SK-N-MC (cell line): ENCODE measurements around the gene RAB11FIP3.

Source experiments
- EZH2 ChIP-seq: fragments of 200-600 bp; sonication (generic); IDR thresholded peaks from one replicate; pipeline ENCODE4 v1.6.1; 2017; ENCODE audit warnings: antibody characterized with exemption
- FOXP2 ChIP-seq: optimal IDR thresholded peaks from 2 replicates; pipeline ENCODE3; 2011; ENCODE audit warnings: mild to moderate bottlenecking, moderate library complexity; ENCODE audit not compliant: insufficient read depth; ENCODE audit errors: extremely low read length, control extremely low read depth
- POLR2AphosphoS5 ChIP-seq: IDR thresholded peaks from 2 replicates; pipeline ENCODE4 v1.6.1; 2012; ENCODE audit warnings: mild to moderate bottlenecking, low read depth, low read length, borderline replicate concordance

DNA sequence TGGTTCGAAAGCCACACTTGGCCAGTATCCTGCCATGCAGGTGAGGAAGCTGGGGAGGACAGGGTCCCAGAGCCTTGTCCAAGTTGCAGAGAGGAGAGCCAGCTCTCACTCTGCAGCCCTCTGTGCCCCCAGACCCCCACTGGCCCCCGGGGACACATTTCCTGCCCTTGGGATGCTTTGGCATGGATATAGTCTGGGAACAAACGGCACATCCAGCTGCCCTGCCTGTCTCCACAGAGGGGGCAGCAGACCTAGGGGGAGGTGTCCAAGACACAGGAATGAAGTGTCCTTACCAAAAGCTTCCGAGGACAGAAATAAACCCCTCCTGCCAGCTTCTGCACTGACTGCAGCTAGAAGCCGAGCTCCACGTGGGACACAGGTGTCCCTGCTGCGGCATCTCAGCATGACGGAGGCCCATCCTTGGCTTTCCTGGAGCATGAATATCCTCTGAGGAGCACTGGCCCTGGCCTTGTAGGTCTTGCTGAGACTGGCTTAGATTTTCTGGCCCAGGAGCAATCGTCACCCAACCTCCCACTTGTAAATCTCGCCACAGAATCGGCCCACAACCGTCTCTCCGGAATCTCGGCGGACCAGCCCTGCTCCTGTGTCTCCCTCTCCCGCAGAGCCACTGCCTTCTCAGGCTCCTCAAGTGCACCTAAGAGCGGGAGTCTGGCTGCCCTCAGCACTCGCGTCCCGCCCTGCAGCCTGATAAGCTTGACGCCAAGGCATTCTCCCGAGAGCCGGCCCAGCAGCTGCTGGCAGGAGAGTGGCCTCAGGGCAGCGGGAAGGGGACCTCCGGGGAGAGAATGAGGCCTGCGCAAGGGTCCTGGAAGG lies 100.9 kb downstream of the RAB11FIP3 start:
- TF ChIP-seq POLR2AphosphoS5 (no peak), EZH2 (no peak), FOXP2 (no peak)
